Loucy (cell line): ENCODE results near the gene MAD1L1.

Source experiments
- H2AFZ ChIP-seq: fragments of 200-600 bp; sonication (generic); 2 replicates; pipeline ENCODE4 v1.6.0; 2016; ENCODE audit warnings: antibody characterized with exemption, mild to moderate bottlenecking, low read length, moderate library complexity
- H3F3A ChIP-seq: fragments of 200-600 bp; 2 replicates; pipeline ENCODE4 v1.6.0; 2016; ENCODE audit warnings: antibody characterized with exemption, low read depth, mild to moderate bottlenecking
- H3K27me3 ChIP-seq: fragments of 200-600 bp; sonication (generic); 2 replicates; pipeline ENCODE4 v1.6.1; 2014; ENCODE audit warnings: low read length, mild to moderate bottlenecking; ENCODE audit not compliant: insufficient read depth, poor library complexity, severe bottlenecking
- H3K36me3 ChIP-seq: fragments of 200-600 bp; sonication (generic); 2 replicates; pipeline ENCODE4 v1.6.1; 2016; ENCODE audit warnings: low read length; ENCODE audit not compliant: insufficient read depth
- H3K4me1 ChIP-seq: fragments of 200-600 bp; sonication (generic); 2 replicates; pipeline ENCODE4 v1.5.1; 2014; ENCODE audit warnings: low read length, mild to moderate bottlenecking; ENCODE audit not compliant: insufficient read depth, poor library complexity, severe bottlenecking
- H3K4me2 ChIP-seq: fragments of 200-600 bp; sonication (generic); 2 replicates; pipeline ENCODE4 v1.6.0; 2014; ENCODE audit warnings: antibody characterized with exemption, low read length, low read depth, mild to moderate bottlenecking; ENCODE audit not compliant: poor library complexity, severe bottlenecking
- H3K4me3 ChIP-seq: fragments of 200-600 bp; sonication (generic); 2 replicates; pipeline ENCODE4 v1.5.1; 2014; ENCODE audit warnings: low read length, mild to moderate bottlenecking, mixed read lengths; ENCODE audit not compliant: poor library complexity, severe bottlenecking
- H3K79me2 ChIP-seq: fragments of 200-600 bp; sonication (generic); 2 replicates; pipeline ENCODE4 v1.6.1; 2014; ENCODE audit warnings: low read length; ENCODE audit not compliant: insufficient read depth
- H3K9ac ChIP-seq: fragments of 200-600 bp; sonication (generic); 2 replicates; pipeline ENCODE4 v1.6.0; 2014; ENCODE audit warnings: mild to moderate bottlenecking, low read depth, low read length, moderate library complexity; ENCODE audit not compliant: poor library complexity, severe bottlenecking
- H3K9me2 ChIP-seq: fragments of 200-600 bp; sonication (generic); replicated peaks from 2 replicates; pipeline ENCODE4 v1.6.1; 2016; ENCODE audit warnings: low read depth, low read length, mixed read lengths
- H3K9me3 ChIP-seq: fragments of 200-600 bp; sonication (generic); 2 replicates; pipeline ENCODE4 v1.6.1; 2014; ENCODE audit warnings: mild to moderate bottlenecking, antibody characterized with exemption, low read length, low read depth; ENCODE audit not compliant: insufficient read depth
- H4K20me1 ChIP-seq: fragments of 200-600 bp; sonication (generic); 2 replicates; pipeline ENCODE4 v1.6.0; 2014; ENCODE audit warnings: antibody characterized with exemption, low read length, mild to moderate bottlenecking; ENCODE audit not compliant: insufficient read depth, poor library complexity, severe bottlenecking
- CTCF ChIP-seq: fragments of 200-600 bp; sonication (generic); conservative IDR thresholded peaks from 2 replicates; pipeline ENCODE4 v1.5.1; 2014; ENCODE audit warnings: mild to moderate bottlenecking, antibody characterized with exemption, low read length
- EZH2phosphoT487 ChIP-seq: fragments of 200-600 bp; IDR thresholded peaks from 2 replicates; pipeline ENCODE4 v1.6.1; 2018; ENCODE audit warnings: antibody characterized with exemption, mild to moderate bottlenecking, moderate library complexity, borderline replicate concordance

MAD1L1 gene

GRCh38 chr7:2220506-2220905 is 12.2 kb downstream of the MAD1L1 start:
- Histone ChIP-seq H3K27me3 (no peaks in the 10 kb centered on the region), H2AFZ (no peak overlapping the region), H3K9me2 (no peaks in the 10 kb centered on the region), H3K79me2 (peaks cover 10% of the 10 kb centered on the region; the same call in 1 of the 2 replicates), H4K20me1 (no peaks in the 10 kb centered on the region), H3F3A (no peaks in the 10 kb centered on the region), H3K4me3 (no peak overlapping the region), H3K36me3 (peaks cover 78% of the 10 kb centered on the region; the same call in 1 of the 2 replicates), H3K4me2 (no peak overlapping the region), H3K9ac (no peak overlapping the region), H3K4me1 (peaks cover 1% of the 10 kb centered on the region), H3K9me3 (no peaks in the 10 kb centered on the region)
- TF ChIP-seq EZH2phosphoT487 (no peak), CTCF (no peak)

GRCh38 chr7:2220030-2220429 is 12.7 kb downstream of the MAD1L1 start:
- Histone ChIP-seq H2AFZ (no peak overlapping the region), H3K36me3 (peaks cover 76% of the 10 kb centered on the region; the same call in 1 of the 2 replicates), H3K4me3 (no peak overlapping the region), H3K27me3 (no peaks in the 10 kb centered on the region), H3F3A (no peaks in the 10 kb centered on the region), H3K4me1 (peaks cover 6% of the 10 kb centered on the region), H3K4me2 (no peak overlapping the region), H3K79me2 (peaks cover 8% of the 10 kb centered on the region; the same call in 1 of the 2 replicates), H3K9ac (no peak overlapping the region), H3K9me2 (no peaks in the 10 kb centered on the region), H3K9me3 (no peaks in the 10 kb centered on the region), H4K20me1 (no peaks in the 10 kb centered on the region)
- no peak for TF ChIP-seq EZH2phosphoT487

GRCh38 chr7:2219606-2220005 is 13.1 kb downstream of the MAD1L1 start:
- H3K4me3 ChIP-seq: no peak overlapping the region
- H3K9ac ChIP-seq: no peak overlapping the region
- peaks cover 8% of the 10 kb centered on the region; the same call in 1 of the 2 replicates for H3K79me2 ChIP-seq
- no peaks in the 10 kb centered on the region for H4K20me1 ChIP-seq
- H3F3A ChIP-seq: no peaks in the 10 kb centered on the region
- no peaks in the 10 kb centered on the region for H3K9me2 ChIP-seq
- H3K36me3 ChIP-seq: peaks cover 75% of the 10 kb centered on the region; the same call in 1 of the 2 replicates
- peaks cover 6% of the 10 kb centered on the region for H3K4me1 ChIP-seq
- no peak for TF ChIP-seq EZH2phosphoT487
- TF ChIP-seq CTCF: no peak
- H3K9me3 ChIP-seq: no peaks in the 10 kb centered on the region
- H3K4me2 ChIP-seq: no peak overlapping the region
- no peaks in the 10 kb centered on the region for H3K27me3 ChIP-seq
- no peak overlapping the region for H2AFZ ChIP-seq

- Histone ChIP-seq H3K9me3 (no peaks in the 10 kb centered on the region), H3K4me3 (no peak overlapping the region), H3K9ac (no peak overlapping the region), H3K9me2 (no peaks in the 10 kb centered on the region), H3K4me2 (no peak overlapping the region), H4K20me1 (no peaks in the 10 kb centered on the region), H3K27me3 (no peaks in the 10 kb centered on the region), H3F3A (no peaks in the 10 kb centered on the region), H2AFZ (no peak overlapping the region), H3K4me1 (peaks cover 10% of the 10 kb centered on the region), H3K36me3 (peaks cover 75% of the 10 kb centered on the region; the same call in 1 of the 2 replicates), H3K79me2 (peaks cover 8% of the 10 kb centered on the region; the same call in 1 of the 2 replicates)
- no peak for TF ChIP-seq CTCF
- TF ChIP-seq EZH2phosphoT487: no peak
These were observed 13.6 kb downstream of the MAD1L1 start for GRCh38 chr7:2219136-2219535.
